ENCODE data around the gene PHACTR1. TPM values are rescaled to one million over a fixed set of nuclear protein-coding genes. Genes with fewer than 3 reads are reported as not detected.

PHACTR1 gene
- total and polyA plus RNA-seq, 4 donors = 0.31 to 1.5 (median 0.79) TPM

DNA sequence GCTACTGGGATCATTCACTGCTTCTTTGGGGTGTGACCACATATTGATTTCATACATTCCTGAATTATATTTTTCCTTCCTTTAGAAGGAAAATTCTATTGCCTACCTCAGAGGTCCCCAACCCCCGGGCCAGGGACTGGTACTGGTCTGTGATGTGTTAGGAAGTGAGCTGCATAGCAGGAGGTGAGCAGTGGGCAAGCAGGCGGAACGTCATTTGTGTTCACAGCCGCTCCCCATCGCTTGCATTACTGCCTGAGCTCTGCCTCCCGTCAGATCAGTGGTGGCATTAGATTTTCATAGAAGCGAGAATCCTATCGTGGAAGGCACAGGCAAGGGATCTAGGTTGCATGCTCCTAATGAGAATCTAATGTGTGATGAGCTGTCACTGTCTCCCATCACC is 107.3 kb downstream of the PHACTR1 start:
- no peaks in the 10 kb centered on the region for H3K9me3 ChIP-seq (ENCODE audit: control insufficient read depth in 4 of 4, low read length in 3 of 4)
- H3K27me3 ChIP-seq (ENCODE audit: control insufficient read depth in 4 of 4, insufficient read depth in 4 of 4, low read length in 3 of 4) = peaks cover 0 to 9% (median 0%) of the 10 kb centered on the region in 4 donors
- H3K4me1 ChIP-seq (ENCODE audit: control insufficient read depth in 4 of 4, insufficient read depth in 4 of 4, low read length in 3 of 4) = no peaks in the 10 kb centered on the region
- no peaks in the 10 kb centered on the region for H3K36me3 ChIP-seq (ENCODE audit: control insufficient read depth in 4 of 4, insufficient read depth in 3 of 4, low read depth in 1 of 4, low read length in 3 of 4)
- no peak overlapping the region for H3K9ac ChIP-seq (ENCODE audit: low read depth in 1 of 2, low read length in 2 of 2)
- DNase-seq (ENCODE audit: low spot score) = no peak
- H3K27ac ChIP-seq (ENCODE audit: low read depth in 1 of 2, low read length in 2 of 2) = no peak overlapping the region
- H3K4me3 ChIP-seq (ENCODE audit: low read depth in 1 of 3, low read length in 3 of 3) = no peak overlapping the region
- WGBS = 80% methylated on average over 8 of the region's 8 CpGs
- TF ChIP-seq, protein P1, sequence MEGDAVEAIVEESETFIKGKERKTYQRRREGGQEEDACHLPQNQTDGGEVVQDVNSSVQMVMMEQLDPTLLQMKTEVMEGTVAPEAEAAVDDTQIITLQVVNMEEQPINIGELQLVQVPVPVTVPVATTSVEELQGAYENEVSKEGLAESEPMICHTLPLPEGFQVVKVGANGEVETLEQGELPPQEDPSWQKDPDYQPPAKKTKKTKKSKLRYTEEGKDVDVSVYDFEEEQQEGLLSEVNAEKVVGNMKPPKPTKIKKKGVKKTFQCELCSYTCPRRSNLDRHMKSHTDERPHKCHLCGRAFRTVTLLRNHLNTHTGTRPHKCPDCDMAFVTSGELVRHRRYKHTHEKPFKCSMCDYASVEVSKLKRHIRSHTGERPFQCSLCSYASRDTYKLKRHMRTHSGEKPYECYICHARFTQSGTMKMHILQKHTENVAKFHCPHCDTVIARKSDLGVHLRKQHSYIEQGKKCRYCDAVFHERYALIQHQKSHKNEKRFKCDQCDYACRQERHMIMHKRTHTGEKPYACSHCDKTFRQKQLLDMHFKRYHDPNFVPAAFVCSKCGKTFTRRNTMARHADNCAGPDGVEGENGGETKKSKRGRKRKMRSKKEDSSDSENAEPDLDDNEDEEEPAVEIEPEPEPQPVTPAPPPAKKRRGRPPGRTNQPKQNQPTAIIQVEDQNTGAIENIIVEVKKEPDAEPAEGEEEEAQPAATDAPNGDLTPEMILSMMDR (IDR thresholded peaks at IDR 0.05; ENCODE audit: low read depth, low read length, missing input control) = no peak
- TF ChIP-seq HNF4A (conservative IDR thresholded peaks at IDR 0.05) = no peak
- TF ChIP-seq, protein P2, sequence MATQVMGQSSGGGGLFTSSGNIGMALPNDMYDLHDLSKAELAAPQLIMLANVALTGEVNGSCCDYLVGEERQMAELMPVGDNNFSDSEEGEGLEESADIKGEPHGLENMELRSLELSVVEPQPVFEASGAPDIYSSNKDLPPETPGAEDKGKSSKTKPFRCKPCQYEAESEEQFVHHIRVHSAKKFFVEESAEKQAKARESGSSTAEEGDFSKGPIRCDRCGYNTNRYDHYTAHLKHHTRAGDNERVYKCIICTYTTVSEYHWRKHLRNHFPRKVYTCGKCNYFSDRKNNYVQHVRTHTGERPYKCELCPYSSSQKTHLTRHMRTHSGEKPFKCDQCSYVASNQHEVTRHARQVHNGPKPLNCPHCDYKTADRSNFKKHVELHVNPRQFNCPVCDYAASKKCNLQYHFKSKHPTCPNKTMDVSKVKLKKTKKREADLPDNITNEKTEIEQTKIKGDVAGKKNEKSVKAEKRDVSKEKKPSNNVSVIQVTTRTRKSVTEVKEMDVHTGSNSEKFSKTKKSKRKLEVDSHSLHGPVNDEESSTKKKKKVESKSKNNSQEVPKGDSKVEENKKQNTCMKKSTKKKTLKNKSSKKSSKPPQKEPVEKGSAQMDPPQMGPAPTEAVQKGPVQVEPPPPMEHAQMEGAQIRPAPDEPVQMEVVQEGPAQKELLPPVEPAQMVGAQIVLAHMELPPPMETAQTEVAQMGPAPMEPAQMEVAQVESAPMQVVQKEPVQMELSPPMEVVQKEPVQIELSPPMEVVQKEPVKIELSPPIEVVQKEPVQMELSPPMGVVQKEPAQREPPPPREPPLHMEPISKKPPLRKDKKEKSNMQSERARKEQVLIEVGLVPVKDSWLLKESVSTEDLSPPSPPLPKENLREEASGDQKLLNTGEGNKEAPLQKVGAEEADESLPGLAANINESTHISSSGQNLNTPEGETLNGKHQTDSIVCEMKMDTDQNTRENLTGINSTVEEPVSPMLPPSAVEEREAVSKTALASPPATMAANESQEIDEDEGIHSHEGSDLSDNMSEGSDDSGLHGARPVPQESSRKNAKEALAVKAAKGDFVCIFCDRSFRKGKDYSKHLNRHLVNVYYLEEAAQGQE (IDR thresholded peaks at IDR 0.05) = no peak
- TF ChIP-seq YY1 (IDR thresholded peaks at IDR 0.05) = no peak
- no peak for TF ChIP-seq SP1 (IDR thresholded peaks at IDR 0.05)
- TF ChIP-seq, protein P3, sequence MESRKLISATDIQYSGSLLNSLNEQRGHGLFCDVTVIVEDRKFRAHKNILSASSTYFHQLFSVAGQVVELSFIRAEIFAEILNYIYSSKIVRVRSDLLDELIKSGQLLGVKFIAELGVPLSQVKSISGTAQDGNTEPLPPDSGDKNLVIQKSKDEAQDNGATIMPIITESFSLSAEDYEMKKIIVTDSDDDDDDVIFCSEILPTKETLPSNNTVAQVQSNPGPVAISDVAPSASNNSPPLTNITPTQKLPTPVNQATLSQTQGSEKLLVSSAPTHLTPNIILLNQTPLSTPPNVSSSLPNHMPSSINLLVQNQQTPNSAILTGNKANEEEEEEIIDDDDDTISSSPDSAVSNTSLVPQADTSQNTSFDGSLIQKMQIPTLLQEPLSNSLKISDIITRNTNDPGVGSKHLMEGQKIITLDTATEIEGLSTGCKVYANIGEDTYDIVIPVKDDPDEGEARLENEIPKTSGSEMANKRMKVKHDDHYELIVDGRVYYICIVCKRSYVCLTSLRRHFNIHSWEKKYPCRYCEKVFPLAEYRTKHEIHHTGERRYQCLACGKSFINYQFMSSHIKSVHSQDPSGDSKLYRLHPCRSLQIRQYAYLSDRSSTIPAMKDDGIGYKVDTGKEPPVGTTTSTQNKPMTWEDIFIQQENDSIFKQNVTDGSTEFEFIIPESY (IDR thresholded peaks at IDR 0.05) = no peak

DNA sequence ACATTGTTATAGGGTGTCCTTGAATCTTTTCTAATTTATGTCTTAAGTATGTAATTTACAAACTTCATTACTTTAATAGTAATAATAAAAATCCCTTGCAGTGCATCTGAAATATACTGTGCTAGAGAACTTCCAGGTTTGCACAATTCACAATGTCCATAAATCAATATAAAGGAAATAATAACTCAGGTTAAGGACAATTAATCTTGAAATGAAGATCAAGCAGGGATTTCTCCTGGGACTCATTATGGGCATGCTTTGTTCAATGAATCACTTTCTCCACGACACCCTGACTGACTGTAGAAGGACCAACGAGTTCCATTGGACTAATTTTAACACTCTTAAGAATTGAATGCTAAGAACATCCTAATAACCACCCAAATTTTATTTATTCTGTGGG is 110.0 kb downstream of the PHACTR1 start:
- no peaks in the 10 kb centered on the region for H3K36me3 ChIP-seq (ENCODE audit: control insufficient read depth in 4 of 4, insufficient read depth in 3 of 4, low read depth in 1 of 4, low read length in 3 of 4)
- TF ChIP-seq RXRA (IDR thresholded peaks at IDR 0.05) = no peak
- no peak for TF ChIP-seq EGR1 (IDR thresholded peaks at IDR 0.05; ENCODE audit: low read depth in 2 of 2)
- no peak for TF ChIP-seq NR2F2 (IDR thresholded peaks at IDR 0.05)
- no peak for TF ChIP-seq TAF1 (conservative IDR thresholded peaks at IDR 0.05)
- no peak for TF ChIP-seq GABPA (IDR thresholded peaks at IDR 0.05 in 1 of 2, conservative IDR thresholded peaks at IDR 0.05 in 1 of 2)
- no peak for TF ChIP-seq HNF4G (IDR thresholded peaks at IDR 0.05)
- no peak for TF ChIP-seq SP1 (IDR thresholded peaks at IDR 0.05)
- H3K9ac ChIP-seq (ENCODE audit: low read depth in 1 of 2, low read length in 2 of 2) = no peak overlapping the region
- peaks cover 0 to 7% (median 0%) of the 10 kb centered on the region in 4 donors for H3K27me3 ChIP-seq (ENCODE audit: control insufficient read depth in 4 of 4, insufficient read depth in 4 of 4, low read length in 3 of 4)
- 61% methylated on average over 2 of the region's 2 CpGs for WGBS
- H3K4me1 ChIP-seq (ENCODE audit: control insufficient read depth in 4 of 4, insufficient read depth in 4 of 4, low read length in 3 of 4) = no peaks in the 10 kb centered on the region
- H3K27ac ChIP-seq (ENCODE audit: low read depth in 1 of 2, low read length in 2 of 2) = no peak overlapping the region
- DNase-seq (ENCODE audit: low spot score) = no peak
- no peaks in the 10 kb centered on the region for H3K9me3 ChIP-seq (ENCODE audit: control insufficient read depth in 4 of 4, low read length in 3 of 4)
- no peak overlapping the region for H3K4me3 ChIP-seq (ENCODE audit: low read depth in 1 of 3, low read length in 3 of 3)

Measured in liver (tissue), 9 donors.